Cardiac fibroblast (primary cell): ENCODE results near the gene L1CAM.

Experiments used
- DNase-seq, 2 donors: peaks; one replicate each; pipeline versions ENCODE4 v3.0.0 to v3.0.0-alpha.2; 2010; ENCODE audit warnings: low read depth in 2 of 2
- H3K4me3 ChIP-seq, 2 donors: replicated peaks in 1 of 2; 1 replicate in 1 of 2; 2 replicates in 1 of 2; pipeline ENCODE4 v1.5.1; 2011; ENCODE audit warnings: low read depth in 2 of 2, low read length in 2 of 2, mild to moderate bottlenecking in 2 of 2, moderate library complexity in 1 of 2
- CTCF ChIP-seq: IDR thresholded peaks from one replicate; pipeline ENCODE4 v1.5.1; 2011; ENCODE audit warnings: low read depth, mild to moderate bottlenecking, low read length, inconsistent platforms

L1CAM gene

GRCh38 chrX:153909024-153909979 lies 23.3 kb upstream of the L1CAM start:
- no peak for TF ChIP-seq CTCF
- no peak overlapping the region for H3K4me3 ChIP-seq
- no peak for DNase-seq

GRCh38 chrX:153908219-153908860 lies 22.4 kb upstream of the L1CAM start:
- DNase-seq: no peak
- no peak for TF ChIP-seq CTCF

GRCh38 chrX:153907456-153907855 lies 21.5 kb upstream of the L1CAM start:
- no peak for TF ChIP-seq CTCF
- DNase-seq: no peak
- H3K4me3 ChIP-seq: no peak overlapping the region

More at GRCh38 chrX:153908219-153908860, 22.4 kb upstream of the L1CAM start:
- H3K4me3 ChIP-seq: no peak overlapping the region

GRCh38 chrX:153906126-153906917 lies 20.3 kb upstream of the L1CAM start:
- DNase-seq: no peak
- H3K4me3 ChIP-seq: no peak overlapping the region
- no peak for TF ChIP-seq CTCF

GRCh38 chrX:153905481-153906095 lies 19.6 kb upstream of the L1CAM start:
- no peak for DNase-seq
- H3K4me3 ChIP-seq: no peak overlapping the region
- TF ChIP-seq CTCF: no peak
